ENCODE data around the gene TMEM174.

DNA sequence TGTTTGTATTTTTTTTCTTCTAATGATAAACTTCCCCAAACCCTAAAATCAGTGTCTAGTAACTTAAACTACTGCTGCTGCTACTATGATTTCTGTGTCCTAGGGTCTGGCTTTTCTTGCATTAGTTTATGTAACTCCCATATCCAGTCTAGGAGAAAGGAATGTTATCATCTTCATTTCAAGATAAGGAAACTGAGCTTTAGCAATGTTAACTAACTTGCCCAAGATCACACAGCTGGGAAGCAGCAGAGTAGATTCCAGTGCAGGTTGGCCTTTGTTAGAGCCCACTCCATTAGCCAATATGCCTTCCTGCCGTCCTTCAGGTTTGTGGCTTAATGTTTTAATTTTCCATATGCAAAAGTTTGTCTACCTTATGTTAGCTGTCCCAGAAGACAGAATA is 42.2 kb upstream of the TMEM174 start:
- TF ChIP-seq ZNF274 (IDR thresholded peaks at IDR 0.05; ENCODE audit: low read depth, low read length), result no peak
- TF ChIP-seq YY1 (IDR thresholded peaks at IDR 0.05; ENCODE audit: insufficient read depth, insufficient read length), result no peak
- TF ChIP-seq SUZ12 (IDR thresholded peaks at IDR 0.05; ENCODE audit: extremely low read depth, insufficient read depth, insufficient read length), result no peak
